ENCODE data around the gene ACVR2B. TPM values are rescaled to one million over a fixed set of nuclear protein-coding genes. Genes with fewer than 3 reads are reported as not detected.

The ACVR2B gene
- total and polyA plus RNA-seq, 2 experiments from 2014 or later = 27.9 to 98.7 TPM

DNA sequence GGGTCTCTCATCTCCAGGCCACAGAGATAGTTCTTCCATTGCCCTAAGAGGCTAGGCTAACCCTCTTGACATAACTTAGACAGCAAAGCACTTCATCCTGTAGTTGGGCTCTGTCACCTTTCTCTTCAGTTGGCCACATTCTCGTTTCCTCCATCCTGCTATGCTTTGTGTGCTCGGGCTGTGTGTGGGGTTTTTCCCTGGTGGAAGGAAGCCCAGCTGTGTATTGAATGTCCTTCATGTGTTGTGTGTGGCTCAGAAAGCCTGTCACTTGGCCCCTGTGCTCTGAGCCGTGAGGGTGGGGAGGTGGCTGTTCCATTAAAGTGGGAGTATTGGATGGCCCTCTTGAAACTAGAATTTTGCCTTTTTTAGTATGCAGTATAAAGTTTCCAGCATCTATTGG, 33.6 kb downstream of the ACVR2B start:
- no peak overlapping the region for H3K4me3 ChIP-seq
- no peaks in the 10 kb centered on the region for H3K4me1 ChIP-seq (ENCODE audit: insufficient read depth)
- Mint-ChIP-seq H3K4me3 (no peak overlapping the region), H3K27ac (no peak overlapping the region), H3K27me3 (ENCODE audit: insufficient read depth, low read depth, poor library complexity) (no peaks in the 10 kb centered on the region), H3K36me3 (ENCODE audit: low read depth) (peaks cover 28% of the 10 kb centered on the region), H3K4me1 (no peaks in the 10 kb centered on the region), H3K9me3 (no peaks in the 10 kb centered on the region)
- no peak overlapping the region for H2AFZ ChIP-seq
- H3K4me2 ChIP-seq = no peak overlapping the region
- ATAC-seq (no peak), DNase-seq (ENCODE audit: low spot score) (no peak)
- 0 out of 2 replicates have a peak, but pooled peaks cover 3% of the 10 kb centered on the region for H3K79me2 ChIP-seq (replicated peaks; ENCODE audit: insufficient read depth)
- no peaks in the 10 kb centered on the region for H3K27me3 ChIP-seq (ENCODE audit: insufficient read depth)
- 0 out of 2 replicates have a peak, but pooled peaks cover 5% of the 10 kb centered on the region for H4K20me1 ChIP-seq (replicated peaks; ENCODE audit: insufficient read depth)
- TF ChIP-seq POLR2AphosphoS5 (IDR thresholded peaks at IDR 0.05; ENCODE audit: low read depth) (no peak), EZH2phosphoT487 (IDR thresholded peaks at IDR 0.05; ENCODE audit: unreplicated experiment) (no peak), STAT1 (IDR thresholded peaks at IDR 0.05; ENCODE audit: unreplicated experiment) (no peak), ZNF114 (CRISPR knock-in tag; IDR thresholded peaks at IDR 0.05) (no peak), ZNF331 (CRISPR knock-in tag; IDR thresholded peaks at IDR 0.05; ENCODE audit: low read depth) (no peak), EZH2 (IDR thresholded peaks at IDR 0.05; ENCODE audit: low read depth, unreplicated experiment) (no peak), NANOG (IDR thresholded peaks at IDR 0.05; ENCODE audit: borderline replicate concordance) (no peak), CREB1 (CRISPR knock-in tag; IDR thresholded peaks at IDR 0.05; ENCODE audit: low read depth) (no peak)
- TF ChIP-seq, protein P1, sequence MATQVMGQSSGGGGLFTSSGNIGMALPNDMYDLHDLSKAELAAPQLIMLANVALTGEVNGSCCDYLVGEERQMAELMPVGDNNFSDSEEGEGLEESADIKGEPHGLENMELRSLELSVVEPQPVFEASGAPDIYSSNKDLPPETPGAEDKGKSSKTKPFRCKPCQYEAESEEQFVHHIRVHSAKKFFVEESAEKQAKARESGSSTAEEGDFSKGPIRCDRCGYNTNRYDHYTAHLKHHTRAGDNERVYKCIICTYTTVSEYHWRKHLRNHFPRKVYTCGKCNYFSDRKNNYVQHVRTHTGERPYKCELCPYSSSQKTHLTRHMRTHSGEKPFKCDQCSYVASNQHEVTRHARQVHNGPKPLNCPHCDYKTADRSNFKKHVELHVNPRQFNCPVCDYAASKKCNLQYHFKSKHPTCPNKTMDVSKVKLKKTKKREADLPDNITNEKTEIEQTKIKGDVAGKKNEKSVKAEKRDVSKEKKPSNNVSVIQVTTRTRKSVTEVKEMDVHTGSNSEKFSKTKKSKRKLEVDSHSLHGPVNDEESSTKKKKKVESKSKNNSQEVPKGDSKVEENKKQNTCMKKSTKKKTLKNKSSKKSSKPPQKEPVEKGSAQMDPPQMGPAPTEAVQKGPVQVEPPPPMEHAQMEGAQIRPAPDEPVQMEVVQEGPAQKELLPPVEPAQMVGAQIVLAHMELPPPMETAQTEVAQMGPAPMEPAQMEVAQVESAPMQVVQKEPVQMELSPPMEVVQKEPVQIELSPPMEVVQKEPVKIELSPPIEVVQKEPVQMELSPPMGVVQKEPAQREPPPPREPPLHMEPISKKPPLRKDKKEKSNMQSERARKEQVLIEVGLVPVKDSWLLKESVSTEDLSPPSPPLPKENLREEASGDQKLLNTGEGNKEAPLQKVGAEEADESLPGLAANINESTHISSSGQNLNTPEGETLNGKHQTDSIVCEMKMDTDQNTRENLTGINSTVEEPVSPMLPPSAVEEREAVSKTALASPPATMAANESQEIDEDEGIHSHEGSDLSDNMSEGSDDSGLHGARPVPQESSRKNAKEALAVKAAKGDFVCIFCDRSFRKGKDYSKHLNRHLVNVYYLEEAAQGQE (IDR thresholded peaks at IDR 0.05; ENCODE audit: unreplicated experiment) = no peak
- TF ChIP-seq, protein P2, sequence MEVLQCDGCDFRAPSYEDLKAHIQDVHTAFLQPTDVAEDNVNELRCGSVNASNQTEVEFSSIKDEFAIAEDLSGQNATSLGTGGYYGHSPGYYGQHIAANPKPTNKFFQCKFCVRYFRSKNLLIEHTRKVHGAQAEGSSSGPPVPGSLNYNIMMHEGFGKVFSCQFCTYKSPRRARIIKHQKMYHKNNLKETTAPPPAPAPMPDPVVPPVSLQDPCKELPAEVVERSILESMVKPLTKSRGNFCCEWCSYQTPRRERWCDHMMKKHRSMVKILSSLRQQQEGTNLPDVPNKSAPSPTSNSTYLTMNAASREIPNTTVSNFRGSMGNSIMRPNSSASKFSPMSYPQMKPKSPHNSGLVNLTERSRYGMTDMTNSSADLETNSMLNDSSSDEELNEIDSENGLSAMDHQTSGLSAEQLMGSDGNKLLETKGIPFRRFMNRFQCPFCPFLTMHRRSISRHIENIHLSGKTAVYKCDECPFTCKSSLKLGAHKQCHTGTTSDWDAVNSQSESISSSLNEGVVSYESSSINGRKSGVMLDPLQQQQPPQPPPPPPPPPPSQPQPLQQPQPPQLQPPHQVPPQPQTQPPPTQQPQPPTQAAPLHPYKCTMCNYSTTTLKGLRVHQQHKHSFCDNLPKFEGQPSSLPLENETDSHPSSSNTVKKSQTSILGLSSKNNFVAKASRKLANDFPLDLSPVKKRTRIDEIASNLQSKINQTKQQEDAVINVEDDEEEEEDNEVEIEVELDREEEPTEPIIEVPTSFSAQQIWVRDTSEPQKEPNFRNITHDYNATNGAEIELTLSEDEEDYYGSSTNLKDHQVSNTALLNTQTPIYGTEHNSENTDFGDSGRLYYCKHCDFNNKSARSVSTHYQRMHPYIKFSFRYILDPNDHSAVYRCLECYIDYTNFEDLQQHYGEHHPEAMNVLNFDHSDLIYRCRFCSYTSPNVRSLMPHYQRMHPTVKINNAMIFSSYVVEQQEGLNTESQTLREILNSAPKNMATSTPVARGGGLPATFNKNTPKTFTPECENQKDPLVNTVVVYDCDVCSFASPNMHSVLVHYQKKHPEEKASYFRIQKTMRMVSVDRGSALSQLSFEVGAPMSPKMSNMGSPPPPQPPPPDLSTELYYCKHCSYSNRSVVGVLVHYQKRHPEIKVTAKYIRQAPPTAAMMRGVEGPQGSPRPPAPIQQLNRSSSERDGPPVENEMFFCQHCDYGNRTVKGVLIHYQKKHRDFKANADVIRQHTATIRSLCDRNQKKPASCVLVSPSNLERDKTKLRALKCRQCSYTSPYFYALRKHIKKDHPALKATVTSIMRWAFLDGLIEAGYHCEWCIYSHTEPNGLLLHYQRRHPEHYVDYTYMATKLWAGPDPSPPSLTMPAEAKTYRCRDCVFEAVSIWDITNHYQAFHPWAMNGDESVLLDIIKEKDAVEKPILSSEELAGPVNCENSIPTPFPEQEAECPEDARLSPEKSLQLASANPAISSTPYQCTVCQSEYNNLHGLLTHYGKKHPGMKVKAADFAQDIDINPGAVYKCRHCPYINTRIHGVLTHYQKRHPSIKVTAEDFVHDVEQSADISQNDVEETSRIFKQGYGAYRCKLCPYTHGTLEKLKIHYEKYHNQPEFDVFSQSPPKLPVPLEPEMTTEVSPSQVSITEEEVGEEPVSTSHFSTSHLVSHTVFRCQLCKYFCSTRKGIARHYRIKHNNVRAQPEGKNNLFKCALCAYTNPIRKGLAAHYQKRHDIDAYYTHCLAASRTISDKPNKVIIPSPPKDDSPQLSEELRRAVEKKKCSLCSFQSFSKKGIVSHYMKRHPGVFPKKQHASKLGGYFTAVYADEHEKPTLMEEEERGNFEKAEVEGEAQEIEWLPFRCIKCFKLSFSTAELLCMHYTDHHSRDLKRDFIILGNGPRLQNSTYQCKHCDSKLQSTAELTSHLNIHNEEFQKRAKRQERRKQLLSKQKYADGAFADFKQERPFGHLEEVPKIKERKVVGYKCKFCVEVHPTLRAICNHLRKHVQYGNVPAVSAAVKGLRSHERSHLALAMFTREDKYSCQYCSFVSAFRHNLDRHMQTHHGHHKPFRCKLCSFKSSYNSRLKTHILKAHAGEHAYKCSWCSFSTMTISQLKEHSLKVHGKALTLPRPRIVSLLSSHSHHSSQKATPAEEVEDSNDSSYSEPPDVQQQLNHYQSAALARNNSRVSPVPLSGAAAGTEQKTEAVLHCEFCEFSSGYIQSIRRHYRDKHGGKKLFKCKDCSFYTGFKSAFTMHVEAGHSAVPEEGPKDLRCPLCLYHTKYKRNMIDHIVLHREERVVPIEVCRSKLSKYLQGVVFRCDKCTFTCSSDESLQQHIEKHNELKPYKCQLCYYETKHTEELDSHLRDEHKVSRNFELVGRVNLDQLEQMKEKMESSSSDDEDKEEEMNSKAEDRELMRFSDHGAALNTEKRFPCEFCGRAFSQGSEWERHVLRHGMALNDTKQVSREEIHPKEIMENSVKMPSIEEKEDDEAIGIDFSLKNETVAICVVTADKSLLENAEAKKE (CRISPR knock-in tag; IDR thresholded peaks at IDR 0.05) = no peak
- no peaks in the 10 kb centered on the region for H3K9me2 ChIP-seq (ENCODE audit: insufficient read depth)
- no peak overlapping the region for H3K27ac ChIP-seq (ENCODE audit: low read depth)
- H3K36me3 ChIP-seq (ENCODE audit: insufficient read depth) = peaks cover 7% of the 10 kb centered on the region; the same call in 1 of the 2 replicates
- H3F3A ChIP-seq (replicated peaks; ENCODE audit: low read depth) = 0 out of 2 replicates have a peak, but pooled peaks cover 3% of the 10 kb centered on the region
